Measurements from ENCODE around the gene RGL3.
"Not testable (repeated sequence)": the region's sequence is repeated elsewhere in the genome, so short reads cannot be mapped to it uniquely, and the experiment has no call there.

RGL3 gene

DNA sequence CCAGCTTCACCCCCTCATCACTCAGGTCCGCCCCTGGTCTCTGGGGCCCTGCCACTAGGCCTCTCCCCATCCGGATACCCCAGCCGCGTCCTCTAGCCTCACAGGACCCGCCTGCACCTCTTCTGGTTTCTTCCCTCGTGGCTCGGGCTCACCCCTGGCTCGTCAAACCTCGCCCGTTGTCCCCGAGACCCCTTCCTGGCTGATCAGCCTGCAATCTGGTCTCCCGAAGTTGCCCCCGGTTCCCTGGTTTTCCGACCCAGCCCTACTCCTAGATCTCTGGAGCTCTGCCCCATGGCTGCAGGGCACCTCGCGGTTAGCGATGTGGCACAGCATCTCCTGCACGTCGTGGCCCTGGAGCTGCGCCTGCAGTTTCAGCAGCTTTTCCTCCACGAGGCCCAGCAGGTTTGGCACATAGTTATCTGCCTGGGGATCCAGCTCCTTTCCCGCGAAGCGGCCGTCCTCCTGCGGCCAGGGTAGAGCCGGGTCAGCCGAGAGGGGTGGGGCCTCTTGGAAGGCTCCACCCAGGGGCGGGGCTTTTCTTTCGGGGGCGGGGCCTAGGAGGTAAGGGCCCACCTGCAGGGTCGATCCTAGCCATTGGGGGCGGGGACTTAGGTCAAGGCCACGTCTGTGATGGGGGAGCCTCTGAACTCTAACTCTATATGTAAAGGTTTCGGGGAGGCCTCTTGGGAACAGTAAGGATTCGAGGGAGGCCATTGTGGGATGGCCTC lies 2.4 kb upstream of the RGL3 start:
- no peak for DNase-seq (ENCODE audit: low spot score)

GRCh38 chr19:11420429-11421370 lies 1.6 kb upstream of the RGL3 start:
- DNase-seq (ENCODE audit: low spot score) = no peak

DNA sequence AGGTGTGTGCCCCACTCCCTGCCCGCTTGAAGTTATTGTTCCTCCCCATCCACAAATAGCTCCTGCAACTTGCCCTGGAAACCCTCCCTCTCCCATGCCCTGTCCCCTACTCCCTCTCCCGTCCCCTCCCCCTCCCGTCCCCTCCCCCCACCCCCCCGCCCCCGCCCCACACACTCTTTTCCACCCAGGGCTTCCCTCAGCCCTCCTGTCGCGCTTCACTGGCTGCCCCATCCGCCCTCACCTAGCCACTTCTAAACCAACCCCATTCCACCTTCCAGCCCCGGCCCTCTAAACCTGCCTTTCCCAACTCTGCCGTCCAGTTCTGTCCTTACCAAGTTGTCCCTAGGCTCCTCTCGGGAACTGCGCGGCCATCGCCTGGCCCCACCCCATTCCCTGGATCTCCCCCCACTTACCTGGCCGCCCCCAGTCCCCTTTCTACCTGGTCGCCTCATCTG lies 993 bp downstream of the RGL3 start:
- no peak for DNase-seq (ENCODE audit: low spot score)

DNA sequence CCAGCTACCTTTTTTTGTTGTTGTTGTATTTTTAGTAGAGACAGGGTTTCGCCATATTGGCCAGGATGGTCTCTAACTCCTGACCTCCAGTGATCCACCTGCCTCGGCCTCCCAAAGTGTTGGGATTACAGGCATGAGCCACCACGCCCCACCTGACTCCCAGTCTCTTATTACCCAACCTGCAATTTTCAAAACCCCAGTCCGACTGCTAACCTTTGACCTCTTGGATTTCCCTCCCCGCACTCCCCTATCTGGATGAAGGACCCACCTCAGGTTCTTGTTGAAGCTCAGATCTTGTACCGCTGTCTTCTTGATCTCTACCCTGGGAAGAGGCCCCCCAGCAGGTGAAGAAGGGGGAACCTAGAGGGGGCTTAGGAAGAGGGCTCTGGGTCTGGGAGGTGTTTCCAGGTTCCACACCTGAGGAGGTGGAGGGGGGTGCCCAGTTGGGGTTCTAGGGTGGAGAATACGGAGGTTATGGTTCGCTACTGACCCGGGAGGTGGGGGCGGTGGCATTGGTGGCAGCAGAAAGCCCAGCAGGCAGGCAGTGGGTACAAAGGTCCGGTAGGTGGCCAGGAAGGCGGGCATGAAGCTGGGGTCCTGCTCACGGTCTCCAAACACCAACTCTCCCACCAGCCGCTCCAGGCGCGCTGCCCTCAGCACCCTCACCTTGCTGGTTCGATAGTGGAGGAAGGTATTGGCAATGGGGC lies 2.6 kb downstream of the RGL3 start:
- no peak for DNase-seq (ENCODE audit: low spot score)

DNA sequence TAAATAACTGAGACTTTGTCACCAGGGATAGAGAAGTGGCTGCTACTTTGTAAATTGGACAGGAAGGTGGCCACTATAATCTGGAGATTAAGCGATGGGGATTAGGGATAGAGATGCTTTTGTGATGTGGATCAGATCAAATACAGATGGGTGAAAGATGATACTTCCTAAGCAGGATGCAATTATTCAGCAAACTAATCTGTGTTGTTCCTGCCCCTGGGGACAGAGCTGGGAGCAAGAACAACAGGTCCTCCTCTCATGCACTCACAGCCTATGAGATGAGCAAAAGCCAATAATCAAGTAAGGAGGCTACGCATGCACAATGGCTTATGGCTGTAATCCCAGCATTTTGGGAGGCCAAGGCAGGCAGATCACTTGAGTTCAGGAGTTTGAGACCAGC lies 4.6 kb downstream of the RGL3 start:
- no peak for DNase-seq (ENCODE audit: low spot score)

DNA sequence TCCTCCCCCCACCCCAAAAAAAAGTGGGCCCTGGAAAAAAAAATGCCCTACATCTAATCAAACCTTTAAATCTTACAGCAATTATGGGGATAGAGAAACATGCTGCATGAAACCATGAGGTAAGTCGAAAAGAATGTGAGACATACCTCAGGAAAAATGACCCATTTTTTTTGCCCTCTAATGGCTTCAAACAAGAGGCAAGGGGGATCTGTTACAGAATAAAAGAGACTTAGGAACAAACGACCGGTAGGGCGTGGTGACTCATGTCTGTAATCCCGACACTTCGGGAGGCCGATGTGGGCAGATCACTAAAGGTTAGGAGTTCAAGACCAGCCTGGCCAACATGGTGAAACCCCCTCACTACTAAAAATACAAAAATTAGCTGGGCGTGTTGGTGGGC lies 8.4 kb downstream of the RGL3 start:
- no peak for DNase-seq (ENCODE audit: low spot score)

DNA sequence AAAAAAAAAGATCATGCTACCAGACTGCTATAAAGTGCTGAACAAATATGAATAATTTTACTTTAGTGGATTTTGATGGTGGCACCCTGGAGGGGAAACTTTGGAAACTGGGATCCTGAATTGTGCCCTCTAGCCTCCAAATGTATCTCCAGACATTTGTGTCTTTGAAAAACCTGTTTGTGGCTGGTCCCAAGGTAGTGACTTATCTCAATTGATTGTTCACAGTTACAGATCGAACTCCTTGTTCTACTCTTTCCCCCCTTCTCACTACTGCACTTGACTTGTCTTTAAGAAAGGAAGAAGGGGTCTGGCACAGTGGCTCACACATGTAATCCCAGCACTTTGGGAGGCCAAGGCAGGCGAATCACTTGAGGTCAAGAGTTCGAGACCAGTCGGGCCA lies 10.5 kb downstream of the RGL3 start:
- DNase-seq (ENCODE audit: low spot score) = no peak

DNA sequence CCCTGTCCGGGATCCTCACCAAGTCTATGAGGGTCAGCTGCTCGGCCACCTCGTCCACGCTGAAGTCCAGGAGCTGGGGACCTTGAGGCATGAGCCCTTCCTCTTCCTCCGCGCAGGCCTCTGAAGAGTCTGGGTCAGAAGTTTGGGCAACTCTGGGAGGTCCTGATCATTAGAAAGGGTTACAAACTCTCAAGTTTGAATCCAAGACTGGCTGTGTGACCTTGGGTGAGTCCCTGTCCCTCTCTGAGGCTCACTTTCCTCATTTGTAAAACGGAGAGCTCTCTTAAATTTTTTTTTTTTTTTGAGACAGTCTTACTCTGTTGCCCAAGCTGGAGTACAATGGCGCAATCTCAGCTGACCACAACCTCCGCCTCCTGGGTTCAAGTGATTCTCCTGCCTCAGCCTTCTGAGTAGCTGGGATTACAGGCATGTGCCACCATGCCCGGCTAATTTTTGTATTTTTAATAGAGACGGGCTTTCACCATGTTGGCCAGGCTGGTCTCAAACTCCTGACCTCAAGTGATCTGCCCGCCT lies 12.3 kb downstream of the RGL3 start:
- not testable (repeated sequence) for DNase-seq (ENCODE audit: low spot score)

DNA sequence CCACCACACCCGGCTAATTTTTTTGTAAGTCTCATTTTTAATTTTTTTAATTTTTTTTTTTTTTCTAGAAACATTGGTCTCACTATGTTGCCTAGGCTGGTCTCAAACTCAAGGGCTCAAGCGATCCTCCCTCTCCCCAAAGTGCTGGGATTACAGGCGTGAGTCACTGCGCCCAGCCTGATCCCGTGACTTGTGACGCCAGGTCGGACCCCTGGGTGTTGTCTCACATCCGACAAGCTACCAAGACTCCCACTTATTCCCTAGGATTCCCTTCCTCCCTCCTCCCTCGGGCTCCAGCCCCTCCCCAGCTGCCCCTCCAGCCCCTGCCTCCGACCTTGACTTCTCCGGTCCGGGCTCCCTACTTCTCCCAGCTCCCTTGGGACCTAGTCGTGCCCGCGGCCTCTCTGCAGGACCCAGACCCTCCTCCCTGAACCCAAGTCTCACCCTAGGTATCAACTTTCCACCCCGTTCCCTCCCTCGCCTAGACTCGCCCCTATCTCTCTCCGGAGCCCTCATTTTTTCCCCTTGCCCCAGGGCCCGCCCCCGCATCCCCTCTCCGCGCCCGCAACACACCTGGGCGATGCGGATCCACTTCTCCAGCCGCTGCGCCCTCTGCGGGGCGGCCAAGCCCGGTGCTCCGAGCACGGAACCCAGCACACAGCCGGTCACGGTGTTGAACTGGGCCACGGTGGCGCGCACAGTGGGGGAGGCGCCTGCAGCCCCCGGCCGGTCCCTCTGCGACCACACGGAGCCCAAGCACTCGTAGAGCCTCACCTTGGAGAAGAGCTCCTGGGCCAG lies 13.1 kb downstream of the RGL3 start:
- no peak for DNase-seq (ENCODE audit: low spot score)

GRCh38 chr19:11404588-11405222 lies 14.4 kb downstream of the RGL3 start:
- DNase-seq (ENCODE audit: low spot score) = no peak

DNA sequence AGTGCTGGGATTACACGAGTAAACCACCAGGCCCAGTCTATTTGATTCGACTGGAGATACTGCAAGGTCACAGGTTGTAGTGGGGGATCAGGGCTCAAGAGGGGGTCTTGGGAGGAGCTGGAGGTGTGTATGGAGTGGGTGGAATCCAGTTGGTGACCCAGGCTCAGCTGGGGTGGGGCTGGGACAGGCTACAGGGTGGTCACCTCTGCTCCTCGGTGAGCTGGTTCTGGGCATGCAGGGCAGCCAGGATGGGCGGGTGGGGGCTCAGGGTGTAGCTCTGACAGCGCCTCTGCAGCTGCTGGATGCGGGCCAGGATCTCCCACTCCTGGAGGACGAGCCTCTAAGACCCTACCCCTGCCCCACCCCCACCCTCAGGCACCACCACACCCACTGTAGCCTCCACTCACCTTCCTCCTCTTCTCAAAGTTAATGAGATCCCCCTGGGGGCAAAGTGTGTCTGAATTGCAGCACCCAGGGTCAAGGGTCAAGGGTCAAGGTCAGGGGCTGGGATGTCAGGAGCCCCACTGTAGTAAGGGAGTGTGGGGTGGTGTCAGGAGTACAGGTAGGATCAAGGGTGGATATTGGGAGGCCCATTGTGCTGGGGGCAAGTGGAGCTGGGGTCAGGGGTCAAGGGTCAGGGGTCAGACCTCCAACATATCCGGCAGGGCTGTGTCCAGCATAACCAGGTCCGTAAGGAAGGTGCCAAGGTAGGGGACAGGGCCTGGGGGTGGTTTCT lies 17.1 kb downstream of the RGL3 start:
- no peak for DNase-seq (ENCODE audit: low spot score)

DNA sequence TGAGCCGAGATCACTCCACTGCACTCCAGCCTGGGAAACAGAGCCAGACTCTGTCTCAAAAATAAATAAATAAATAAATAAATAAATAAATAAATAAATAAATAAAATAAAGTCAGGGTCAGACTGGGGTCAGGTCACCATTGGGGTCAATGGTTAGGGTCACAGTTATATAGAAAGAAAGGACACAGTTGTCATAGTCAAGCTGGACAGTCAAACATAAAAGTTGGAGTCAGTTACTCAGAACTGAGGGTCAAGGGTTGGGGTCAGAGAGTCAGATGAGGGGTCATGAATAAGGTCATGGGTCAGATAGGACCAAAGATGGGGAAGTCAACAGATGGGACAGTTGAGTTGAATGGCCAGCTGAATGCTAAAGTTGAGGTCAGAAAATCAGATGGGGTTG lies 18.3 kb downstream of the RGL3 start:
- DNase-seq (ENCODE audit: low spot score) = no peak

DNA sequence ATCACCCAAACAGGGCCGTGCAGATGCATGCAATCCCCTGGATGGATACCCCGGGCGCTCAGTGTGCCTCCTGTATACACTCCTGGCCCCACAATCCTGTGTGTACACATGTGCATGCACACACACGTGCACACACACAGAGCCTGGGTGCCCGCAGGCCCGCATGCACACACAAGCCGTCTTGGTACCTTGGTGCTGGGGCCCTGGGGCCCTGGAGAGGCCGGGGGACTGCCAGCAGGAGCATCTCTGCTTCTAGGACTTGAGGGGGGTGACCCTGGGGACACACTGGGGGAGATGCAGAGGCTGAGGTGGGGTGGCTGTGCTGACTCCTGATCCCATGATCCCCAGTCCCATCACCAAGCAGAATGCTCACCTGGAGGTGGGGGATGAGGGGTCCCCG lies 19.4 kb downstream of the RGL3 start:
- DNase-seq (ENCODE audit: low spot score) = no peak

- DNase-seq (ENCODE audit: low spot score) = no peak
These were observed 22.0 kb downstream of the RGL3 start for GRCh38 chr19:11397089-11397610.

DNA sequence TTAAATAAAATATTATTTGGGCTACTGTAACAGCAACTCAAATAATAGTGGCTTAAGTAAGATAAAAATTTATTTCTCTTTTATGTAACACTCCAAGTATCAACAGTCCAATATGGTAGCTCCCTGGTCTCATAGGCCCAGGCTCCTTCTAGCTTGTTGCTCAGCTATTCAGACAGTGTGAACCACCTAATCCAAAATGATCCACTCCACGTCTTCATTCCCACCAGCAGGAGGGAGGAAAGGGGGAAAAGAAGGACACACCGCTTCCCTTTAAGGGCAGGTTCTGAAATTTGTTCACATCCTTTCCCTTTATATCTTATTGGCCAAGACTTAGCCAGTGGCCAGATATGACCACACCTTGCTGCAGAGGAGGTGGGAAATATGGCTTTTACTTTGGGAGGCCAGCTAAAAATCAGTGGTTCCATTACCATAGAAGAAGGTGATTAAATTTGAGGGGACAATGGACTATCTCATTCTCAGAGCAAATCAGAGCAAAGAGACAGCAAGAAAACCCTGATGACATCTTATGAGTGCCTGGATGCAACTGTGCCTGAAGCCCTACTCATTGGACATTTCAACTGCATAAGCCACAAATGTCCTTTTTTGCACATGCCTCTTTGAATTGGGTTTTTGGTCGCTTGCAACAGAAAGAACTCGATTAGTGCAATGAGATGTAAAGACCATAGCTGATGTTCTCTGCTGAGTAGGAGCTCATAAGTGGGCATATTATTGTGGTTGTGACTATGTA lies 28.0 kb downstream of the RGL3 start:
- DNase-seq (ENCODE audit: low spot score) = no peak

- no peak for DNase-seq (ENCODE audit: low spot score)
These were observed 28.8 kb downstream of the RGL3 start for GRCh38 chr19:11390359-11390758.

GRCh38 chr19:11387162-11388034 lies 31.7 kb downstream of the RGL3 start:
- no peak for DNase-seq (ENCODE audit: low spot score)

GRCh38 chr19:11384778-11385129 lies 34.4 kb downstream of the RGL3 start:
- DNase-seq (ENCODE audit: low spot score) = no peak

- DNase-seq (ENCODE audit: low spot score) = no peak
These were observed 35.4 kb downstream of the RGL3 start for GRCh38 chr19:11383706-11384048.

All from kidney capillary endothelial cell (primary cell).